Hepatocyte (in vitro differentiated cells): ENCODE data around the gene GNAS. TPM values are rescaled to one million over a fixed set of nuclear protein-coding genes. Genes with fewer than 3 reads are reported as not detected.

Source experiments
- DNase-seq: peaks from one replicate; pipeline ENCODE4 v3.0.0-alpha.2; 2016; ENCODE audit warnings: low spot score
- H2AFZ ChIP-seq: fragments of 200-600 bp; sonication (generic); 2 replicates; pipeline ENCODE4 v1.6.0; 2016; ENCODE audit warnings: antibody characterized with exemption, mild to moderate bottlenecking
- H3K27ac ChIP-seq: fragments of 200-600 bp; sonication (generic); 2 replicates; pipeline ENCODE4 v1.5.1; 2016; ENCODE audit warnings: mild to moderate bottlenecking
- H3K27me3 ChIP-seq: fragments of 200-600 bp; sonication (generic); 2 replicates; pipeline ENCODE4 v1.6.1; 2016
- H3K36me3 ChIP-seq: fragments of 200-600 bp; sonication (generic); replicated peaks from 2 replicates; pipeline ENCODE4 v1.5.1; 2016; ENCODE audit warnings: low read depth; ENCODE audit not compliant: insufficient read depth
- H3K4me1 ChIP-seq: fragments of 200-600 bp; sonication (generic); 2 replicates; pipeline ENCODE4 v1.5.1; 2016; ENCODE audit warnings: mild to moderate bottlenecking, moderate library complexity; ENCODE audit not compliant: insufficient read depth
- H3K4me2 ChIP-seq: fragments of 200-600 bp; sonication (generic); 2 replicates; pipeline ENCODE4 v1.6.0; 2016
- H3K4me3 ChIP-seq: fragments of 200-600 bp; sonication (generic); 2 replicates; pipeline ENCODE4 v1.5.1; 2016; ENCODE audit warnings: mild to moderate bottlenecking
- H3K79me2 ChIP-seq: fragments of 200-600 bp; sonication (generic); 2 replicates; pipeline ENCODE4 v1.6.0; 2017; ENCODE audit warnings: mild to moderate bottlenecking
- H3K9me2 ChIP-seq: fragments of 200-600 bp; sonication (generic); replicated peaks from 2 replicates; pipeline ENCODE4 v1.6.0; 2017; ENCODE audit warnings: mild to moderate bottlenecking; ENCODE audit not compliant: insufficient read depth
- H3K9me3 ChIP-seq: fragments of 200-600 bp; sonication (generic); 2 replicates; pipeline ENCODE4 v1.5.1; 2016; ENCODE audit warnings: low read depth, mild to moderate bottlenecking
- H4K20me1 ChIP-seq: fragments of 200-600 bp; sonication (generic); 2 replicates; pipeline ENCODE4 v1.6.0; 2016; ENCODE audit warnings: mild to moderate bottlenecking; ENCODE audit not compliant: insufficient read depth, poor library complexity, severe bottlenecking
- EZH2 ChIP-seq: fragments of 200-600 bp; sonication (generic); IDR thresholded peaks from 2 replicates; pipeline ENCODE4 v1.6.1; 2016; ENCODE audit warnings: antibody characterized with exemption, mild to moderate bottlenecking, borderline replicate concordance
- EZH2phosphoT487 ChIP-seq: fragments of 200-600 bp; sonication (generic); IDR thresholded peaks from one replicate; pipeline ENCODE4 v1.6.1; 2018; ENCODE audit warnings: antibody characterized with exemption, mild to moderate bottlenecking, low read depth, moderate library complexity; ENCODE audit not compliant: unreplicated experiment, severe bottlenecking
- WGBS: methylation state at CpG from one replicate; pipeline ENCODE4 v1.1.6; 2016; ENCODE audit warnings: low lambda C conversion rate; ENCODE audit errors: missing lambda C conversion rate; 5-methylcytosine and 5-hydroxymethylcytosine counted together
- polyA plus RNA-seq: library from polyadenylated mRNA; unstranded; fragments of >200 nt; fragmentation: Nextera tagmentation; extraction: Ambion mirVana; gene quantifications from 2 replicates; pipeline ENCODE4 v1.2.1, GENCODE V29; 2016
- total RNA-seq: library from RNA; depleted of rRNA; stranded (reverse); fragments of >200 nt; gene quantifications from 2 replicates; pipeline ENCODE4 v1.2.3, GENCODE V29; 2014
- TF ChIP-seq, protein P1 (sequence below): fragments of 200-600 bp; sonication (generic); IDR thresholded peaks from 2 replicates; pipeline ENCODE4 v1.5.1; 2016; ENCODE audit warnings: antibody characterized with exemption, mild to moderate bottlenecking; ENCODE audit not compliant: poor library complexity

The GNAS gene
- total and polyA plus RNA-seq, 2 experiments from 2014 or later, result 897 to 1,649 TPM

DNA sequence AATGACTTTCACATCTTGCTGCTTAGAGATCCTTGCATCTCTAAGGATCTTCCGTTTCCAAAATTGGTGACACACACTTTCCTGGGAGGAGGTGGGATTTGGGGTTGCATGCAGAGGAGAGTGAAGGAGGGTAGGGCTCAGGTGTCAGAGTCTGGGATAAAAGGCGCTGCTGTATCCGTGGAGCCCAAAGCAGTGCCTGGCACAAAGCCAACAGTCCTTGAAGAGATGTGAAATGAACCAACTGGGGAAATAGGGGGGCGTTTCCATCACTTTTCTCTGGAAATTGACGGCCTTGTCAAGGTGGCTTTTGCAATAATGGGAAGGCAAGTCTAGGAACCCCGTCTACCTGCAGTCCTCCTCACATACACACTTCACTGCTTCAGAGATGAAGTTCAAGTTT lies 69.0 kb downstream of the GNAS start:
- Histone ChIP-seq H3K4me2 (no peak overlapping the region), H3K9me3 (no peaks in the 10 kb centered on the region), H3K27me3 (no peaks in the 10 kb centered on the region), H4K20me1 (no peaks in the 10 kb centered on the region), H3K36me3 (no peaks in the 10 kb centered on the region), H2AFZ (no peak overlapping the region), H3K4me3 (no peak overlapping the region), H3K9me2 (no peaks in the 10 kb centered on the region), H3K4me1 (no peaks in the 10 kb centered on the region), H3K27ac (no peak overlapping the region), H3K79me2 (no peaks in the 10 kb centered on the region)
- TF ChIP-seq, protein P1, sequence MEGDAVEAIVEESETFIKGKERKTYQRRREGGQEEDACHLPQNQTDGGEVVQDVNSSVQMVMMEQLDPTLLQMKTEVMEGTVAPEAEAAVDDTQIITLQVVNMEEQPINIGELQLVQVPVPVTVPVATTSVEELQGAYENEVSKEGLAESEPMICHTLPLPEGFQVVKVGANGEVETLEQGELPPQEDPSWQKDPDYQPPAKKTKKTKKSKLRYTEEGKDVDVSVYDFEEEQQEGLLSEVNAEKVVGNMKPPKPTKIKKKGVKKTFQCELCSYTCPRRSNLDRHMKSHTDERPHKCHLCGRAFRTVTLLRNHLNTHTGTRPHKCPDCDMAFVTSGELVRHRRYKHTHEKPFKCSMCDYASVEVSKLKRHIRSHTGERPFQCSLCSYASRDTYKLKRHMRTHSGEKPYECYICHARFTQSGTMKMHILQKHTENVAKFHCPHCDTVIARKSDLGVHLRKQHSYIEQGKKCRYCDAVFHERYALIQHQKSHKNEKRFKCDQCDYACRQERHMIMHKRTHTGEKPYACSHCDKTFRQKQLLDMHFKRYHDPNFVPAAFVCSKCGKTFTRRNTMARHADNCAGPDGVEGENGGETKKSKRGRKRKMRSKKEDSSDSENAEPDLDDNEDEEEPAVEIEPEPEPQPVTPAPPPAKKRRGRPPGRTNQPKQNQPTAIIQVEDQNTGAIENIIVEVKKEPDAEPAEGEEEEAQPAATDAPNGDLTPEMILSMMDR, result no peak
- TF ChIP-seq EZH2phosphoT487, result no peak
- TF ChIP-seq EZH2, result no peak
- DNase-seq, result no peak
- WGBS, result 82% methylated on average over 6 of the region's 6 CpGs

DNA sequence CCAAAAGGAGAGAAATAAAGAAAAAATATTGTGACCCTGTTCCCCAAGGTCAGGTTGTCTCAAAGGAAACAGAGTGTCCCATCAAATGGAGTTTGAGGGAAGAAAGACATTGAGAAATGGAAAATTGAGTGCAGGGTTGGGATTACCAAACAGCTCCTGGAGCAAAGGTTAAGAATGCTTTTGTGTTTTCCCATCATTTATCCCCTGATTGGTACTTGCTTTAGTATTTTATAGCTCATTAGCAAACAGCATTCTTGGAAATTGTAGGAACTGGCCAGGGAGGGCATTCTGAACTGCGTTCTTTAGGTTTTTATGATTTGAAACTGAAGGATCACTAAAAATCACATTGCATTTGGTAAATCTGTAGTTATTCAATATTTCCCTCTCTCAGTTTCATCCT lies 69.5 kb downstream of the GNAS start:
- no peaks in the 10 kb centered on the region for H3K27me3 ChIP-seq
- H3K79me2 ChIP-seq, result no peaks in the 10 kb centered on the region
- H3K9me2 ChIP-seq, result no peaks in the 10 kb centered on the region
- no peak overlapping the region for H3K27ac ChIP-seq
- no peak overlapping the region for H3K4me2 ChIP-seq
- no peaks in the 10 kb centered on the region for H4K20me1 ChIP-seq
- H3K36me3 ChIP-seq, result no peaks in the 10 kb centered on the region
- H3K9me3 ChIP-seq, result no peaks in the 10 kb centered on the region
- TF ChIP-seq, protein P1, result no peak
- TF ChIP-seq EZH2 (no peak), EZH2phosphoT487 (no peak)
- no peaks in the 10 kb centered on the region for H3K4me1 ChIP-seq
- no peak overlapping the region for H2AFZ ChIP-seq
- DNase-seq, result no peak
- no peak overlapping the region for H3K4me3 ChIP-seq
- 62% methylated on average over 1 of the region's 1 CpG for WGBS

- Histone ChIP-seq H3K36me3 (no peaks in the 10 kb centered on the region), H3K79me2 (no peaks in the 10 kb centered on the region), H3K4me2 (no peak overlapping the region), H3K4me1 (no peaks in the 10 kb centered on the region), H2AFZ (no peak overlapping the region), H3K27me3 (no peaks in the 10 kb centered on the region), H4K20me1 (no peaks in the 10 kb centered on the region), H3K4me3 (no peak overlapping the region), H3K9me2 (no peaks in the 10 kb centered on the region), H3K27ac (no peak overlapping the region), H3K9me3 (no peaks in the 10 kb centered on the region)
- no peak for DNase-seq
- TF ChIP-seq, protein P1, result no peak
- TF ChIP-seq EZH2phosphoT487 (no peak), EZH2 (no peak)
- 72% methylated on average over 8 of the region's 8 CpGs for WGBS
Observed at GRCh38 chr20:58923117-58923712, 70.7 kb downstream of the GNAS start.
